Medulla oblongata (tissue), 1 donor: ENCODE measurements around the gene TPCN1.

Source experiments
- DNase-seq: peaks from one replicate; pipeline ENCODE4 v3.0.0-alpha.2; 2015; ENCODE audit errors: extremely low spot score

TPCN1 gene

DNA sequence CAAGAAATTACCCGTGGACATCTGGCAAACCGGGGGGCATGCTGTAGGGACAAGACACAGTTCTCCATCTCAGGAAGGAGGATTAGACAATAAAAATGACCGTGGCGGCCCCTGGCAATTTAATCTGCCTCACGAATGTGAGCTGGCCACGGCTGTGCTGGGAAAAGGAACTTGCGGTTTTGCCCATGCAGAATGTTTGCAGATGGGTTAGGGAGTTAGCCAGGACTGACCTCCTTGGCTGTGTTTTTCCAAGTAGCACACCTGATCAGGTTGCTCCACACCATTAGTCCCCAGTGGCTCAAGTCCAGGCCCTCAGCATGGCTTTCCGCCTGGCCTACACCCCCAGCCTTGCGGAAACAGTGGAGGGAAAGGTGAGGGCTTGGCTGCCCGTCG lies 20.8 kb downstream of the TPCN1 start:
- no peak for DNase-seq

DNA sequence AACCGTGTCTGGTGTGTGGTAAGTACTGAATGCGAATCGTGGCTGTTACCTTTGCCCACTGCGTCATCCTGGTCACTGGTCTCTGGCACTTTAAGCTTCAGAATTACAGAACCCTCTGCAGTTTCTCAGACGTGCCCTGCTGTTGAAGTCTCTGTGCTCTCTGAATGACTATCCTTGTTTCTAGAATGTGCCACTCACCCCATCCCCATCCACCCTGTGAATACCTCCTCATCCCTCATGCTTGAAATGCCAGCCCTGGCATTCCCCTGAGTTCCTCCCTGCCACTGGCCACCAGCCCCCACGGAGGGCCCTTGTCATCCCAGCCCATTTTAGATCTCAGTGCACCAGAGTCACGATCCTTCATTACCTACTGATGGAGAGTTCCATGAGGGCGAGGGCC lies 21.3 kb downstream of the TPCN1 start:
- DNase-seq, result no peak

DNA sequence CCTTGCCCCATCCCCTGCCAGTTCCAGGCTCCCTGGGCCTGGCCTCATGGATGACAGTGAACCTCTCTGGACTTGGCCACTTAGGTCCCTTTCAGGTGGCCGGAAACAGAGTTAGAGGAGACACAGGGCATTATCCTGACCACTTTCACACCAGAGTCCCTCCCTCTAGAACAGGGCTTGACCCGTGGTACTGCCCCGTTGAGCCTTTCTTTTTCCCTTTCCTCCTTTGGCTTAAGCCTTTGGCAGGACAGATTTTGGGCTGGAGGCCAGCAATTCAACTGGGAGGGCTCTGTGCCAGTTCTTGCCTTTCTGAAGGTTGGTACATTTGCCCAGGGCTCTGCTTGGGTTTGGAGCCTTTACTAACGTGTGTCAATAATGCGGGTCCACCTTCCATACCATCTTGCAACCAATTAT lies 22.8 kb downstream of the TPCN1 start:
- DNase-seq, result peak; percentile 91

DNA sequence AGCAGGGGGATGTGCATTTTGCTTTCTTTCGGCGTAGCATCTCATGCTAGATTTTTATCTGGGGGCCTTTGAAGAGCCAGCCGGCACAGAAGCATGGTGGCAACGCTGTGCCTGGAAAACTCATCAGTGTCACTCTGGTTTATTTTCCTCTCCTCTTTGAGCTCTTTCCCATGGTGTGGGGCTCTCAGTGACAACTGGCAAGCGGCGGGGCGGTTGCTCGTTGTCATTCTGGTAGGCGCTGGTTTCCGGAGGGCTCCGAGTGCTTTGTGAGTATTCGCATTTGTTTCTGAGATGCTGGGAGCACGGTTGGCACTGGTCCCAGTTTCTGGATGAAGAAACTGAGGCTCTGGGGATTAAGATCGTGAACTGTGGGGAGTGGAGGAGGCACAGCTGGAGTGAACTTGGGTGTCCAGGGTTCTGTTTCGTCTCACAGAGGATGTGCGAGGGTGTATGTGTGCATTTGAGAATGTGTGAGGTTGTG lies 23.3 kb downstream of the TPCN1 start:
- no peak for DNase-seq

- DNase-seq, result peak; percentile 76
These were observed 24.6 kb downstream of the TPCN1 start for GRCh38 chr12:113245695-113246477.

DNA sequence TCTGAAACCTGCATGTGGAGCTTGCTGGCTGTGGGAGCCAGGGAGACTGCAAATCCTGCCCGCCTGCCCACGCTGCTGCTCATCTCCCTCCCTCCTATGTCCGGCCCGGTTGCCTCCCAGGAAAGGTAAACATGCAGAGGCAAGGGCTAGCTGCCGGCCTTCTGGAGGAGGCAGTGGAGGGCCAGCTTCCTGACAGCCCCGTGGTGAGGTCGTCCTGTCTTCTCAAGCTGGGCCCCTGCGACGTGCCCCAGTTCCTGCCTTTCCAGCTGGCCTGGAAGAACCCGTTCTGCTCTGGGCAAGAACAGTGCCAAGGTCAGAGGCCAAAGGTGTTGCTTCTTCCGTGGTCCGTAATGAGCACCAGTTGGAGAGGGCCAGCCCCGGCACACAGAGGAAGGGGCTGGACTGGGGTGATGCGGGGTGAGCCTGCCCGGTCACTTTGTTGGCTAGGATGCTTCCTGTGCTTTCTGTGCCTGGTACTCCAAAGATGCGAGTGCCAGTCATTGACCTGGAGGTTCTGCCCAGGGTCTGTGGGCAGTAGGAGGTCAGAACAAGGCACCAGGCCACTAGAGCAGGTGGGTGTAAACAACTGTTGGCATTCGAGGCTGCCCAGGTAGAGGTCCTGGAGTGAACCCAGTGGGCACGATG lies 25.3 kb downstream of the TPCN1 start:
- DNase-seq, result no peak

GRCh38 chr12:113247123-113248050 lies 26.1 kb downstream of the TPCN1 start:
- DNase-seq, result no peak

DNA sequence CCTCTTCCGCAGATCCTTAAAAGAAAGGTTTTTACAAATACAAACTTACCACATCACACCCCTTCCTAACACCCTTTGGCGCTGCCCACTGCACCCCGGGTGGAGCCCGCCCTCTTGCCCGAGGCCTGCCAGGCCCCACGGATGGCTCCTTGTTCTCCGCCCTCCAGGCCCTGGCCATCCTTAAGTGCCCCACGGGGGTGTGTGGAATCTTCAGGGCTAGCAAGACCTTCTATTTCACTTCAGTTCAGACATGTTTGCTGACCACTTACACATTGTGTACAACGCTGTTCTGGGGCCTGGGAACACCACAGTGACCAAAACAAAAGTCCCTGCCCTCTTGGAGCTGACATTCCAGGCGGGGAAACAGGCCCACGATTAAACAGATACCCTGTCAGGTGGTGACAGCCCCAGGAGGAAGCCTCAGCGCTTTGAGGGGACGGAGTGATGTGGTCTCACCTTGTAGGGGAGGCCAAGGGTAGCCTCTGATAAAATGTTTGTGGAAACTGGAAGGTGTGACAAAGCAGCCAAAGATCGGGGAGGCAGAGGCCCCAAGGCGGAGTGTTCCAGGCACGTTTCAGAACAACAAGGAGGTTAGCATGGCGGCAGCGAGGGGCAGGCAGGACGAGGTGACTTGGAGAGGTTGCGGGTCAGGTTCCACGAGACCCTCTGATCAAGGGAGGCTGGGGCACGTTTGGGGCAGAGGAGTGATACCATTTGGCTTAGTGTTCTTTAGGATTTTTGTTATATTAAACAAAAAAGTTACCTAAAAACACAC lies 27.0 kb downstream of the TPCN1 start:
- no peak for DNase-seq

GRCh38 chr12:113248842-113249435 lies 27.7 kb downstream of the TPCN1 start:
- DNase-seq, result no peak

DNA sequence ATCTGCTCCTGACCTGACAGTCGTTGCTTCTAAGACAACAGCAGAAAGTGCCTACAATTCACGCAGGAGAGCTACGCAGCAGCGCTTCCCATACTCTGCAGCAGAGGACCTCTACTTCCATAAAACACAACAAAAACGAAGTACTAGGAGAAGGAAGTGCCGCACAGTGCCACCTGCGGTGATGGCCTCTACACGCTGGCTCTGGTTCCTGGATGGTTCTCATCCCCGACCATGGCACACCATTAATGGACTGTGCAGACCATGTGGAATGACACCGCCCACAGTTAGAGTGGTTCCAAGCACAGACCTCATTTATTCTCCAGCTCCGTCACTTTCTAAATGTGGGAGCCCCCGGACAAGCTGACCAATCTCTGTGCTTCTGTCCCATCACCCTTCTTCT lies 28.3 kb downstream of the TPCN1 start:
- no peak for DNase-seq

GRCh38 chr12:113250045-113250444 lies 28.8 kb downstream of the TPCN1 start:
- no peak for DNase-seq

GRCh38 chr12:113251404-113252070 lies 30.3 kb downstream of the TPCN1 start:
- no peak for DNase-seq

DNA sequence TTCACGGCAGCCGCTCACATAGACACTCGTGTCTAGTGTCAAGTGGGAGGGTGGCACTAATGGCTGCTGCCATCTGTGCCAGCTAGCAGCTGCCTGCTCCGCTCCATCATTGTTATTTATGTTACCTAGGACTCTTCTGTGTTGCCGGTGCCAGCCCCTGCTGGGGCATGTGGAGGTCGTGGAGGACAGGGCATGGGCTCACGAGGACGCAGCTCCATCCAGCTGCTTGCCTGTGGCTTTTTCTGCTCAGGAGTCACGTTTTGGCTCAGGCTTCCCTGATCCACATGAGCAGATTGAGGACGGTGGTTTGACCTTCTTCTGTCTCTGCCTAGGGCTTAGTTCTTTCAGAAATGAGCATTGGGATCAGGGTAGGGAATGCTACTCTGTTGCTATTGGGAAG lies 31.2 kb downstream of the TPCN1 start:
- no peak for DNase-seq

DNA sequence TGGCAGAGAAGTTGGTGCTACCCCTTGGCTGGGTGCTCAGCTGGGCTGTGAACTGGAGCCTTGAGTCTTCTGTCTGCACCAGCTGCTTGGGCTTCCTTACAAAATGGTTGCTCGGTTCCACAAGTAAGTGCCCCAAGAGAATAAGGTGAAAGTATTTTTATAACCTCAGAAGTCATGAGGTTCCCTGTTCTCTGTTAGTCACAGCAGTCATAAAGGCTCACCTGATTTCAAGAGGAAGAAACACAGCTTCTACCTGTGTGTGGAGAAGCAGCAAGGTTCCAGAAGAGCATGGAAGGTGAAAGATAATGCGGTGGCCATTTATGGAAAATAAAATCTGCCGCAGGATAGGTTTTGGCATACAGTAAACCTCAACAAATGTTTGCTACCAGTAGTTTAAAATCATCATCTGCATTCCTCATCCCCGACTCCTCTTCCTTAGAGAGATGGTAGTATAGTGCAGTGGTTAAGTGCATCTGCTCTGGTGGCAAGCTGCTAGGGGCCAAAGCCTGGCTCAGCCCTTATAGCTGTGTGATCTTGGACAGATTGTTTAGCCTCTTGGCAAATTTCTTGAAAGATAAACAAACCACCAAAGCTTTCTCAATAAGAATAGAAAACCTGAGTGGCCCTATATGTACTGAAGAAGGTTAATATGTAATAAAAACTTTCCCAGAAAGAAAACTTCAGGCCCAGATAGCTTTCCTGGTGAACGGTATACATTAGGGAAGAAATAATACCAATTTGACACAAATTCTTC lies 32.4 kb downstream of the TPCN1 start:
- DNase-seq, result no peak

DNA sequence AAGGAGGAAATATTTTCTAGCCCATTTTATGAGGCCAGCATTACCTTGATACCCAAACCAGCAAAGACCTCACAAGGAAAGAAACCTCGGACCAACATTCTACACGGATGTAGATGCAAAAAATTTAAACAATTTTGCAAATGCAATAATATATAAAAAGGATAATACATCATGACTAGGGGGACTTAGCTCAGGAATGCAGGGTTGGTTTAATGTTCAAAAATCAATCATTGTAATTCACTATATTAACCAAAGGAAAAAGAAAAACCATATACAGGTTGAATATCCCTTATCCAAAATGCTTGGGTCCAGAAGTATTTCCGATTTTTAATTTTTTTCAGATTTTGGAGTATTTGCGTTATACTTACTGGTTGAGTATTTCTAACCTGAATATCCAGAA lies 33.0 kb downstream of the TPCN1 start:
- no peak for DNase-seq

DNA sequence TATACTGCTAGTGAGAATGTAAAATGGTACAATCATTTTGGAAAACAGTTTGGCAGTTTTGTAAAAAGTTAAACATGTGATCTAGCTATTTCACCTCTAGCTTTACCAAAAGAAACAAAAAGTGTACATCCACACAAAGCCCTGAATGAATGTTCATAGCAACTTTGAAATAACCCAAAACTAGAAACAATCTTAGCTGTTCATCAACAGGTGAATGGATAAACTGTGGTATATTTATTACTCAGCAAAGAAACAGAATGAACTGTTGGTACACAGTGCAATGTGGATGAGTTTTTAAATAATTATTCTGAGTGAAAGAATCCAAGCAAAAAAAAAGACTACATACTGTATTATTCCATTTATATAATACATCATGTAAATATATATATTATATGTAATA lies 36.3 kb downstream of the TPCN1 start:
- DNase-seq, result no peak

DNA sequence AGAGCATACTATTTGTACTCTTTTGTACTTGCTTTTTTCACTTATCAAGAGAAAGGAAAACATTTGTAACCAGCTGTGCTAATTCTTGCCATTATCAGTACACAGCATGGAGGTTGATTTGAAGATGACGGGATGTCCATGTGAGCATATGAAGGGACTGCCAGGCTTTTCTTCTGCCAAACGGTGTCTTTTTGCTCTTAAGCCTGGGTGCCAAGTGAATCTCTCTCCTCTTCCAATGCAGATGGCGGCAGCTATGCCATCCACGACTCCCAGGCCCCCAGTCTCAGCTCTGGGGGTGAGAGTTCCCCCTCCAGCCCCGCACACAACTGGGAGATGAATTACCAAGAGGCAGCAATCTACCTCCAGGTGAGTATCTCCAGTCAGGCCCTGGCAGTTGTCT lies 38.9 kb downstream of the TPCN1 start:
- DNase-seq, result no peak

- no peak for DNase-seq
These were observed 39.5 kb downstream of the TPCN1 start for GRCh38 chr12:113260636-113261300.

DNA sequence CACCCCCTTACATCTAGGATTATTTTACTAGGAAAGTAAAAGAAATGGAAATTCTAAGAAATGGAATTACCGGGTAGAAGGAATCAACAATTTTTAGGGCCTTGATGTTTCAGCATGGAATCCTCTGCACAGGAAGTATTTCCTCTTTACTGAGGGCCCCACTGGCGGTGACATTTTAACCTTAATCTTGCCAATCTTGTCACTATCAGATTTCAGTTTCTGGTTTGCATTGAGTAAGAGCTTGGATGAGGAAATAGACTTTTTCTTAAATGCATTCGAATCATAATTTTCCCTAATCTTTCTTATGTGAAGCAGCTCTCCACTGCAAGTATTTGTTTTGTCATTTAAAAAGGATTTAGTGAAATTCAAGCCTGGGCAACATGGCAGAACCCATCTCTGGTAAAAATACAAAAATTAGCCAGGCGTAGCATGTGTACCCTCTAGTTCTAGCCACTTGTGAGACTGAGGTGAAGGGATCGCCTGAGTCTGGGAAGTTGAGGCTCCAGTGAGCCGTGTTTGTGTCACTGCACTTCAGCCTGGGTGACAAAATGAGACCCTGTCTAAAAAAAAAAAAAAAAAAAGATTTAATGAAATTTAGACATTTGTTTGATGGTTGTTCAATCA lies 40.7 kb downstream of the TPCN1 start:
- DNase-seq, result no peak
